ENCODE data around the gene PLD6. TPM values are rescaled to one million over a fixed set of nuclear protein-coding genes. Genes with fewer than 3 reads are reported as not detected.
"Not testable (repeated sequence)": the region's sequence is repeated elsewhere in the genome, so short reads cannot be mapped to it uniquely, and the experiment has no call there.

The PLD6 gene
- total RNA-seq, 2 donors from 2014 or later: 9.2 to 9.6 TPM

GRCh38 chr17:17172990-17173389, 33.1 kb downstream of the PLD6 start:
- Mint-ChIP-seq H3K27ac (peak overlapping the region in 1 of 2 donors; percentile 65), H3K36me3 (peaks cover 12 to 21% of the 10 kb centered on the region in 2 donors), H3K9me3 (no peaks in the 10 kb centered on the region)
- ATAC-seq: no peak
- no peak for DNase-seq (ENCODE audit: low spot score in 2 of 2)

GRCh38 chr17:17172001-17172939, 33.9 kb downstream of the PLD6 start:
- ATAC-seq (no peak), DNase-seq (ENCODE audit: low spot score in 2 of 2) (no peak)
- H3K36me3 Mint-ChIP-seq: peaks cover 5 to 19% of the 10 kb centered on the region in 2 donors
- H3K27ac Mint-ChIP-seq: peak overlapping the region in 1 of 2 donors; percentile 65
- no peaks in the 10 kb centered on the region for H3K9me3 Mint-ChIP-seq

- DNase-seq (ENCODE audit: low spot score in 2 of 2) (no peak), ATAC-seq (no peak)
- Mint-ChIP-seq H3K27ac (peak overlapping the region; percentile 1 to 94), H3K9me3 (no peaks in the 10 kb centered on the region), H3K36me3 (peaks cover 0 to 12% of the 10 kb centered on the region in 2 donors)
These were observed 34.9 kb downstream of the PLD6 start for GRCh38 chr17:17171186-17171585.

- peaks cover 0 to 9% of the 10 kb centered on the region in 2 donors for H3K36me3 Mint-ChIP-seq
- no peaks in the 10 kb centered on the region for H3K9me3 Mint-ChIP-seq
- no peak for ATAC-seq
- no peak for DNase-seq (ENCODE audit: low spot score in 2 of 2)
- peak overlapping the region; percentile 1 to 94 for H3K27ac Mint-ChIP-seq
These were observed 35.7 kb downstream of the PLD6 start for GRCh38 chr17:17170346-17170985.

- H3K27ac Mint-ChIP-seq: no peak overlapping the region
- ATAC-seq (no peak), DNase-seq (ENCODE audit: low spot score in 2 of 2) (no peak)
- H3K36me3 Mint-ChIP-seq: peaks cover 0 to 16% of the 10 kb centered on the region in 2 donors
- no peaks in the 10 kb centered on the region for H3K9me3 Mint-ChIP-seq
These were observed 36.7 kb downstream of the PLD6 start for GRCh38 chr17:17169396-17169795.

- Mint-ChIP-seq H3K9me3 (no peaks in the 10 kb centered on the region), H3K27ac (no peak overlapping the region), H3K36me3 (peaks cover 0 to 19% of the 10 kb centered on the region in 2 donors)
- ATAC-seq (no peak), DNase-seq (ENCODE audit: low spot score in 2 of 2) (no peak)
These were observed 37.7 kb downstream of the PLD6 start for GRCh38 chr17:17168401-17168800.

- H3K36me3 Mint-ChIP-seq: peaks cover 0 to 19% of the 10 kb centered on the region in 2 donors
- H3K9me3 Mint-ChIP-seq: no peaks in the 10 kb centered on the region
- ATAC-seq (no peak), DNase-seq (ENCODE audit: low spot score in 2 of 2) (no peak)
- H3K27ac Mint-ChIP-seq: no peak overlapping the region
These were observed 38.1 kb downstream of the PLD6 start for GRCh38 chr17:17167986-17168385.

GRCh38 chr17:17167356-17167755, 38.8 kb downstream of the PLD6 start:
- no peaks in the 10 kb centered on the region for H3K9me3 Mint-ChIP-seq
- ATAC-seq: no peak
- peaks cover 0 to 19% of the 10 kb centered on the region in 2 donors for H3K36me3 Mint-ChIP-seq
- DNase-seq (ENCODE audit: low spot score in 2 of 2): no peak
- H3K27ac Mint-ChIP-seq: peak overlapping the region in 1 of 2 donors; percentile 39

- ATAC-seq (no peak), DNase-seq (ENCODE audit: low spot score in 2 of 2) (no peak)
- Mint-ChIP-seq H3K36me3 (peaks cover 0 to 17% of the 10 kb centered on the region in 2 donors), H3K9me3 (no peaks in the 10 kb centered on the region), H3K27ac (peak overlapping the region in 1 of 2 donors; percentile 60)
These were observed 39.7 kb downstream of the PLD6 start for GRCh38 chr17:17166446-17166845.

- Mint-ChIP-seq H3K27ac (peak overlapping the region in 1 of 2 donors; percentile 60), H3K36me3 (peaks cover 0 to 14% of the 10 kb centered on the region in 2 donors), H3K9me3 (no peaks in the 10 kb centered on the region)
- ATAC-seq: no peak
- DNase-seq (ENCODE audit: low spot score in 2 of 2): no peak
These were observed 40.3 kb downstream of the PLD6 start for GRCh38 chr17:17165666-17166308.

- H3K27ac Mint-ChIP-seq: peak overlapping the region in 1 of 2 donors; percentile 92
- DNase-seq (ENCODE audit: low spot score in 2 of 2) (no peak), ATAC-seq (no peak)
- H3K9me3 Mint-ChIP-seq: no peaks in the 10 kb centered on the region
- H3K36me3 Mint-ChIP-seq: peaks cover 0 to 14% of the 10 kb centered on the region in 2 donors
These were observed 41.5 kb downstream of the PLD6 start for GRCh38 chr17:17164676-17165075.

GRCh38 chr17:17164156-17164555, 42.0 kb downstream of the PLD6 start:
- no peaks in the 10 kb centered on the region for H3K9me3 Mint-ChIP-seq
- peaks cover 0 to 14% of the 10 kb centered on the region in 2 donors for H3K36me3 Mint-ChIP-seq
- ATAC-seq: no peak
- no peak for DNase-seq (ENCODE audit: low spot score in 2 of 2)
- H3K27ac Mint-ChIP-seq: peak overlapping the region; percentile 12 to 92

GRCh38 chr17:17161759-17162158, 44.4 kb downstream of the PLD6 start:
- peaks cover 0 to 9% of the 10 kb centered on the region in 2 donors for H3K36me3 Mint-ChIP-seq
- no peak for DNase-seq (ENCODE audit: low spot score in 2 of 2)
- no peaks in the 10 kb centered on the region for H3K9me3 Mint-ChIP-seq
- no peak overlapping the region for H3K27ac Mint-ChIP-seq
- no peak for ATAC-seq

GRCh38 chr17:17161121-17161520, 45.0 kb downstream of the PLD6 start:
- H3K27ac Mint-ChIP-seq: no peak overlapping the region
- DNase-seq (ENCODE audit: low spot score in 2 of 2): no peak
- H3K9me3 Mint-ChIP-seq: no peaks in the 10 kb centered on the region
- H3K36me3 Mint-ChIP-seq: peaks cover 0 to 9% of the 10 kb centered on the region in 2 donors
- ATAC-seq: no peak

- H3K27ac Mint-ChIP-seq: peak overlapping the region in 1 of 2 donors; percentile 7
- no peaks in the 10 kb centered on the region for H3K9me3 Mint-ChIP-seq
- ATAC-seq (no peak), DNase-seq (ENCODE audit: low spot score in 2 of 2) (no peak)
- peaks cover 2 to 4% of the 10 kb centered on the region in 2 donors for H3K36me3 Mint-ChIP-seq
These were observed 46.6 kb downstream of the PLD6 start for GRCh38 chr17:17159571-17159970.

- H3K9me3 Mint-ChIP-seq; H3K27ac Mint-ChIP-seq; H3K36me3 Mint-ChIP-seq; DNase-seq (ENCODE audit: low spot score in 2 of 2); ATAC-seq: not testable (repeated sequence)
These were observed 47.6 kb downstream of the PLD6 start for GRCh38 chr17:17158506-17158905.

- Mint-ChIP-seq H3K27ac (peak overlapping the region; percentile 23 to 90), H3K36me3 (peaks cover 0 to 19% of the 10 kb centered on the region in 2 donors), H3K9me3 (no peaks in the 10 kb centered on the region)
- DNase-seq (ENCODE audit: low spot score in 2 of 2): no peak
- ATAC-seq: no peak
These were observed 49.1 kb downstream of the PLD6 start for GRCh38 chr17:17157041-17157440.

Measured in activated naive CD4-positive, alpha-beta T cell treated with anti-CD3 and anti-CD28 coated beads, Interleukin-2, amount 50 U/mL, for 72 hours (primary cell).